NCI-H1417 (cell line): ENCODE results near the gene DDO.
A peak's percentile ranks its signal among the peaks of the same experiment; 100 is the strongest.
"Not testable (repeated sequence)": the region's sequence is repeated elsewhere in the genome, so short reads cannot be mapped to it uniquely, and the experiment has no call there.

ENCODE experiments used
- DNase-seq, 3 experiments: peaks; one replicate each; lab custom pipeline; 2025; lab: John Stamatoyannopoulos, UW

Gene DDO

GRCh38 chr6:110367825-110368224, 47.5 kb downstream of the DDO start:
- DNase-seq, result no peak

- no peak for DNase-seq
These were observed 48.4 kb downstream of the DDO start for GRCh38 chr6:110366975-110367374.

GRCh38 chr6:110366256-110366655, 49.1 kb downstream of the DDO start:
- DNase-seq, result no peak

DNA sequence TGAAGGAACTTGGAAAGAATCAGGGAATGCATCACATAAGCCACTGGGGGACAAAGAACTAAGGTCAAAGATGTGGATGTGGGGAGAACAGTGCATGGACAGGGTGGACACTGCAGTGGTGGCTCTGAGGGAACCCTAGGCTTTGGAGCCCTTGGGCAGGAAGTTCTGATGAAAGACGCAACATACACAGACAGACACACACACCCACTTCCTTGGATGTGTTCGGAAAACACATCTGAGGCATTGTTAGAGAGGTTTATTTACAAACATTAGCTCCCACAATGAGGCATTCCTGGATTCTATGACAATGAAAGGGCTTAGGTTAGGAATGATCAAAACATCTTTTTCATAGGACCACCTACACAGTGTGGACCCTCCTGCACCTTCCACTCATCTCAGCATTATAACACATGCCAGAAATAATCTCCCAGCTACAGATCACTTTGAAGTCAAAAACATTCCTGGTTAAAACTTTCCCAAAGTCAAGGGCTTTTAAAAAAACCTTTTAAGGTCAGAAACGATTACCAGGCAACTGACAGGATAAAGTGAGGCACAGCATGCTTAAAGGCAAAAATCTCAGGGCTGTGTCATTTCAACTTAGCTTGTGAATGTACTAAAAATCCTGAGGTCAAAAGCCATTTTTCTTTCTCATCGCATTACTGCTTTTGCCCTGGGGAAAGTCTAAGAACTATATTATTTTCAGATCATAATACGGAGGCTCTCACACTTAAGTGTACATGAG, 50.8 kb downstream of the DDO start:
- no peak for DNase-seq

GRCh38 chr6:110363748-110364147, 51.6 kb downstream of the DDO start:
- DNase-seq, result no peak

- DNase-seq, result no peak
These were observed 54.7 kb downstream of the DDO start for GRCh38 chr6:110360676-110361075.

- DNase-seq, result no peak
These were observed 55.8 kb downstream of the DDO start for GRCh38 chr6:110359556-110359955.

GRCh38 chr6:110358553-110359160, 56.7 kb downstream of the DDO start:
- DNase-seq, result peak in 2 of 3 experiments; percentile 33 to 59

DNA sequence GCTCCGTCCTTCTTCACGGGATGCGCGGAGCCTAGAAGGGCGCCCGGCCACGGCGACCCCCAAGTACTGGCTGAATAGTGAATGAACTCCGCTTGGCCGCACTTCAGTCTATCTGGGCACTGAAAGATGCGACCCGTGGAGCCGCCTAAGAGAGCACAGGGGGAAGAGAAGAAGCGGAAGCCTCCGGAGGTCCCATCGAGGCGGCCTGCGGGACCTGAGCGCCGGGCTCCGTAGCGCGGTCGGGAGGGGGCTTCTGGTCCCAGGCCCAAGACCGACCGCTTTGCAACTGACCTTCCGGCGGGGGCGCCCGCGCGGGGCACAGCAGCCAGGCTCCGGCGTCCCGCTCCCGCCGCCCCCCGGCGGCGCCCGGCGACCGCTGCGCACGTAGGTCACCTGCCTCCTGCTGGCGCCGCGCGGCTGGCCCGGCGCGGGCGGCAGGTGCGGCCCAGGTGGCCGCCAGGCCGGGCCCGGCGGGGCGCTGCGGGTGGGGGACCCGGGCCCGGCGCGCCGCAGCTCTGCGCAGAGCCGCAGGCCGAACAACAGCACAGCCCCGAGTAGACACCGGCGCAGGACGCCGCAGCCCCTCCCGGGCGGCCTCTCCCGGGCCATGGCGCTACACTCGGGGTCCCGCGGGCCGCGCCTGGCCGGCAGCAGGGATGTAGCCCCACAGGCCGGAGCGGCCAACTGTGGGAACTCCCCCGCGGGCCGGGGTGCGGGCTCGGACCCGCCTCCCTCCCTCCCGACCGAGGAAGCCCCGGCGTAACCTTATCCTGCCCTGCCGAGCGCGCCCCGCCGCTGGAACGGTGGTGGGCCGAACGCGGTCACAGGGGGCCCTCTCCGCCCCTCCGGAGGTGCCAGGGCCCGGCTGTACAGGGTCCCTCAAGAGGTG, 57.5 kb downstream of the DDO start, which contains the start of gene METTL24:
Gene METTL24, minus strand, starts transcription at position 686 of the 889 bp plus-strand sequence. Its CDS starts 77 bp downstream, at position 609.
- peak; percentile 51 to 84 (median 77) for DNase-seq

- peak; percentile 32 to 84 (median 77) for DNase-seq
These were observed 58.1 kb downstream of the DDO start for GRCh38 chr6:110357298-110357663.

DNA sequence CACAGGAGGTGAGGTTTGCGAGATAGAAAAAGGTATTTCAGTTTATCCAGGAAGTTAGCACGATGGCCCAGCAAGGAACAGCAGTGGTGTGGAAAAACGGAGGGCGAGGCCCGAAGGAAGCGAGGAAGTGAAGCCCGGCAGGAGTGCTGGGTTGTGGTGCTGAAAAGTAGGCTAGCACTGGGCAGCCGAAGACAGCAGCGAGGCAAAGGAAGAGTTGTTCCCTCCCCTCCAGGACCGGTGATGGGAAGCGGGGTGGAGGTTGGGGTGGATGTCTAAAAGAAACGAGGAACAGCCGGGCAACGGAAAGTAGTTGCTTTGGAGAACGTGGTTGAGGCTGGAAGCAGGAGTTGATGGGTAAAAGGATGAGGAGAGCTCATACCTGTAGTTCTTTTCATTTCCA, 58.6 kb downstream of the DDO start:
- DNase-seq, result no peak

GRCh38 chr6:110355727-110356126, 59.6 kb downstream of the DDO start:
- DNase-seq, result peak in 1 of 3 experiments; percentile 14

- no peak for DNase-seq
These were observed 60.4 kb downstream of the DDO start for GRCh38 chr6:110355022-110355421.

DNA sequence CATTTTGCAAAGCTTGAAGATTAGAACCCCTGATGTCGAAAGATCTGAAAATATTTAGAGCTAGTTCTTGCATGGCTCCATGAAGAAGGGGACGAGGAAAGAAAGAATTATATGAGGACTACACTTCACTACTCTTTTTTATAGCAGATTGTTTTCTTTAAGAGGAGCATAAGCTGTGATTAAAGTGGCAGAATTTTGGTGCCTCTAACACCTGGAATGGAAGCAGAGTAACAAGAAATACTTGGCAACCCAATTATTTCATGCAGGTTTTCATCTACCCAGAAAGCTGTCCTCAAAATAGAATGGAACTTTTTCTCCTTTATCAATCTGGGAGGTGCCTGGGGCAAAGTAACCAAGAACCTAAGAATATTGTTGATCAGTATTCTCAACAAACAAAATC, 61.2 kb downstream of the DDO start:
- no peak for DNase-seq

GRCh38 chr6:110353457-110354001, 61.8 kb downstream of the DDO start:
- no peak for DNase-seq

DNA sequence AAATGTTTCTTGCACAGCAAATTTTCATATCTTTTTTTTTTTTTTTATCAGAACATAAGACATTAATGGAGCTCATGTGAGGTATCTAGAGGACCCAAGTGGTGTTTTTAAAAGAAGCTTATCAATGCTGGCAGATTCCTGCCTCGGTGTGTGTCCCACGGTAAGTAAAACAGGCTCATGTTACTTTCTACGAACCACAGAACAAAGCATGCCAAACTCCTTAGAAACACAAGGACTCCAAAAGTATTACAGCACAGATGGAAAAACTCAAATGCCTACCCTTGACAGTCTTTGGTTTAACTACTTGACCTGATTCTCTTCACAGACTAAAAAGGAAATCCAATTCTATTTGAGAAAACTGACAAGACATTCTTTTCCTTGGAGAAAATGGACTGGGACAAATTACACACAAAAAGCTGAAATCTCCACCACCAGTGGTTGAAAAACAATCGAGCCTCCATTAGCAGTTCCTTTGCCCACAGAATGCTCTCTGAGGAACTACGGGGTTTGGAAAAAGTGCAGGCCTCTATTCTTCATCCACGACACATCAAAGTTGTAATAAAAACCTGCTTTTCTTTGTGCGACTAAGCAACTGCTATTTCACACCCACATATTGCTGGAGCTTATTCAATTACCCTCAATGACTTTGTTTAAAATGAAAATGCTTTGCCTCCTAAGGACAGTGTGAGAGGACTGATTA, 62.7 kb downstream of the DDO start:
- DNase-seq, result peak in 1 of 3 experiments; percentile 15

GRCh38 chr6:110351986-110352385, 63.4 kb downstream of the DDO start:
- DNase-seq, result no peak

DNA sequence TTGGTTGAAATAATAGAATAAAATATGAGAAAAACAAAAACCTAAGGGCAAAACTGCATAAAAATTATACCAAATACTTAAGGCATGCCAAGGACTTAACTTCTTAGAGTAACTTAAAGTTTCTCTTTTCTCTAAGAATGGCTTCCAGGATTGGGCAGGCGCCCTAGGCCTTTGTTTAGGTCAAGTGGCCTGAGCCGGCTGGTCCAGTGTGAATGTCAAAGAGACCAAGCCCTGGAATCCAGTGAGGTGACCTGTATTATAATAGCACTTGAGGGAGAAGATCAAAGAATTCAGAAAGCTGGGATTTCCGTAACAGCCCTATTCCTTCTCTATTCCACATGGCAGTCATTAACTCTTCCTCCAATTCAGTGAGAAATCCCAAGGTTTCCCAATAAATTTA, 63.8 kb downstream of the DDO start:
- DNase-seq, result no peak

GRCh38 chr6:110350593-110350992, 64.8 kb downstream of the DDO start:
- DNase-seq, result not testable (repeated sequence)

GRCh38 chr6:110348961-110349690, 66.2 kb downstream of the DDO start:
- no peak for DNase-seq

DNA sequence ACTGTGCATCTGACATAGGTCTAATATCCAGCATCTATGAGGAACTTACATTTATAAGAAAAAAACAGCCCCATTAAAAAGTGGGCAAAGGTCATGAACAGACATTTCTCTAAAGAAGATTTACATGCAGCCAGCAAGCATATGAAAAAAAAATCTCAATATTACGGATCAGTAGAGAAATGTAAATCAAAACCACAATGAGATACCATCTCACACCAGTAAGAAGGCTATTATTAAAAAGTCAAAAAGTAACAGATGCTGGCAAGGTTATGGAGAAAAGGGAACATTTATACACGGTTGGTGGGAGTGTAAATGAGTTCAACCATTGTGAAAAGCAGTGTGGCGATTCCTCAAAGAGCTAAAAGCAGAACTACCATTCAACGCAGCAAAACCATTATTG, 70.3 kb downstream of the DDO start:
- no peak for DNase-seq
